ENCODE data around the gene DLEC1. TPM values are rescaled to one million over a fixed set of nuclear protein-coding genes. Genes with fewer than 3 reads are reported as not detected.

Gene DLEC1
- total and polyA plus RNA-seq, 2 experiments from 2014 or later = 0.15 TPM; not detected in 1

- H3F3A ChIP-seq (ENCODE audit: insufficient read depth) = no peaks in the 10 kb centered on the region
- no peak overlapping the region for H3K4me3 ChIP-seq
- no peak overlapping the region for H3K9ac ChIP-seq
- no peak overlapping the region for H3K27ac ChIP-seq
- H3K4me1 ChIP-seq (ENCODE audit: insufficient read depth) = no peaks in the 10 kb centered on the region
- no peaks in the 10 kb centered on the region for H3K9me3 ChIP-seq (ENCODE audit: low read depth)
- no peaks in the 10 kb centered on the region for H3K9me2 ChIP-seq (ENCODE audit: insufficient read depth)
- no peaks in the 10 kb centered on the region for H3K79me2 ChIP-seq (ENCODE audit: insufficient read depth)
- H3K27me3 ChIP-seq (replicated peaks; ENCODE audit: insufficient read depth) = no peaks in the 10 kb centered on the region
- no peak overlapping the region for H3K4me2 ChIP-seq (ENCODE audit: unreplicated experiment)
- no peaks in the 10 kb centered on the region for H4K20me1 ChIP-seq (ENCODE audit: insufficient read depth)
- no peak for DNase-seq
- no peak overlapping the region for H2AFZ ChIP-seq
- in situ Hi-C loops (cut with MboI) = no loop called here
- no peaks in the 10 kb centered on the region for H3K36me3 ChIP-seq (ENCODE audit: low read depth)
- TF ChIP-seq EZH2 (IDR thresholded peaks at IDR 0.05; ENCODE audit: insufficient read depth, poor library complexity, severe bottlenecking) (no peak), EZH2phosphoT487 (IDR thresholded peaks at IDR 0.05; ENCODE audit: insufficient read depth, low read depth) (no peak)
- WGBS, 2 experiments (ENCODE audit: low coverage in 1 of 2, low lambda C conversion rate in 2 of 2, missing lambda C conversion rate in 2 of 2) = 84 to 86% methylated on average over 5 of the region's 5 CpGs
These were observed 33.0 kb upstream of the DLEC1 start for GRCh38 chr3:38006031-38006430.

DNA sequence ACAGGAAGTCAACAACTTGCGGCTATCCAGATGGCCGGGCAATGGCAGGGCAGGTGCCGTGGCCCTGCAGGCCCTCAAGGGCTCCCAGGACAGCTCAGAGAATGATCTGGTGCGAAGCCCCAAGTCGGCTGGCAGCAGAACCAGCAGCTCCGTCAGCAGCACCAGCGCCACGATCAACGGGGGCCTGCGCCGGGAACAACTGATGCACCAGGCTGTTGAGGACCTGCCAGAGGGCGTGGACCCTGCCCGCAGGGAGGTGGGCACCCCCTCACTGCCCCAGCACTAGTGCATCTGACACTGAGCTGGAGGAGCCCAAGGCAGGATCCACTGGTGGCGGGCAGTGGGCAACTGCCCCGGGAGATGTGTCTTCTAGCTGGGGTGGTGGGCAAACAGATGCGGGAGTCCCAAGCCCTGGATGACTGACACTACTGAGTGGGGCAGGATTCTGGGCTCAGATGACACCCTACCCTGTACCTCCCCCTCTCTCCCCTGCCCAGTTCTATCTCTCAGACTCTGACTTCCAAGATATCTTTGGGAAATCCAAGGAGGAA lies 32.5 kb upstream of the DLEC1 start:
- H3K9ac ChIP-seq = no peak overlapping the region
- H3F3A ChIP-seq (ENCODE audit: insufficient read depth) = no peaks in the 10 kb centered on the region
- 90 to 93% methylated on average over 11 to 14 of the region's 16 CpGs for WGBS, 2 experiments (ENCODE audit: low coverage in 1 of 2, low lambda C conversion rate in 2 of 2, missing lambda C conversion rate in 2 of 2)
- no peaks in the 10 kb centered on the region for H4K20me1 ChIP-seq (ENCODE audit: insufficient read depth)
- H3K27ac ChIP-seq = no peak overlapping the region
- no peaks in the 10 kb centered on the region for H3K9me2 ChIP-seq (ENCODE audit: insufficient read depth)
- no peaks in the 10 kb centered on the region for H3K9me3 ChIP-seq (ENCODE audit: low read depth)
- DNase-seq = no peak
- H3K79me2 ChIP-seq (ENCODE audit: insufficient read depth) = no peaks in the 10 kb centered on the region
- in situ Hi-C loops (cut with MboI) = no loop called here
- no peaks in the 10 kb centered on the region for H3K4me1 ChIP-seq (ENCODE audit: insufficient read depth)
- no peak overlapping the region for H3K4me3 ChIP-seq
- TF ChIP-seq EZH2phosphoT487 (IDR thresholded peaks at IDR 0.05; ENCODE audit: insufficient read depth, low read depth) (no peak), EZH2 (IDR thresholded peaks at IDR 0.05; ENCODE audit: insufficient read depth, poor library complexity, severe bottlenecking) (no peak)
- H3K27me3 ChIP-seq (replicated peaks; ENCODE audit: insufficient read depth) = no peaks in the 10 kb centered on the region
- no peak overlapping the region for H2AFZ ChIP-seq
- no peak overlapping the region for H3K4me2 ChIP-seq (ENCODE audit: unreplicated experiment)
- H3K36me3 ChIP-seq (ENCODE audit: low read depth) = no peaks in the 10 kb centered on the region

GRCh38 chr3:38007754-38008090 lies 31.3 kb upstream of the DLEC1 start:
- DNase-seq = no peak
- Histone ChIP-seq H3K9me3 (ENCODE audit: low read depth) (no peaks in the 10 kb centered on the region), H3K27me3 (replicated peaks; ENCODE audit: insufficient read depth) (no peaks in the 10 kb centered on the region), H3K4me1 (ENCODE audit: insufficient read depth) (no peaks in the 10 kb centered on the region), H3K79me2 (ENCODE audit: insufficient read depth) (no peaks in the 10 kb centered on the region), H3K9ac (no peak overlapping the region), H3K9me2 (ENCODE audit: insufficient read depth) (no peaks in the 10 kb centered on the region), H2AFZ (no peak overlapping the region), H3K27ac (no peak overlapping the region), H3K36me3 (ENCODE audit: low read depth) (no peaks in the 10 kb centered on the region), H3F3A (ENCODE audit: insufficient read depth) (no peaks in the 10 kb centered on the region), H4K20me1 (ENCODE audit: insufficient read depth) (no peaks in the 10 kb centered on the region), H3K4me2 (ENCODE audit: unreplicated experiment) (no peak overlapping the region), H3K4me3 (no peak overlapping the region)
- in situ Hi-C loops (cut with MboI) = no loop called here
- 75 to 82% methylated on average over 7 of the region's 7 CpGs for WGBS, 2 experiments (ENCODE audit: low coverage in 1 of 2, low lambda C conversion rate in 2 of 2, missing lambda C conversion rate in 2 of 2)
- no peak for TF ChIP-seq EZH2phosphoT487 (IDR thresholded peaks at IDR 0.05; ENCODE audit: insufficient read depth, low read depth)

DNA sequence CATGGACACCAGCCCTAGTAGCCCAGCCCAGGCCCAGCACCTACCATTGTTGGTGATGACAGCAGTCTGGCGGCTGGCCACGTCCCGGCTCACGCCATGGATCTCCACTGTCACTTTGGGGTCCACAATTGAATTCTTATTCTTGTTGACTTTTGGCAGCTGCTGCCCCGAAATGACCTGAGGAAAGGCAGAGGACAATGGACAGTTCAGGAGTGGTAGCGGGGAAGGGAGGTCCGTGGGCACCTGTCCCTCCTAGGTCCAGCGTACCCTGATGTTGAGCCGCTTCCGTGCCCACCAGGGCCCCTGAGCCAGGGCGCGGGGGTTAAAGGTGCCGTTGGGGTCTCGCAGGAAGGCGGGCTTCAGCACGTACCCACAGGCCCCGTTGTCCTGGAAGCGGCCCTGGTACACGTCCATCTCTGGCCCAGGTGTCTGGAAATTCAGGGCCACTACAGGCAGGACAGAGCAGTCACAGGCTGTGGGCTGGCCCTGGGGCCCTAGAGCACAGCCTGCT lies 30.8 kb upstream of the DLEC1 start:
- in situ Hi-C loops (cut with MboI) = no loop called here
- Histone ChIP-seq H2AFZ (no peak overlapping the region), H3K9ac (no peak overlapping the region), H3K4me1 (ENCODE audit: insufficient read depth) (no peaks in the 10 kb centered on the region), H4K20me1 (ENCODE audit: insufficient read depth) (no peaks in the 10 kb centered on the region), H3K9me2 (ENCODE audit: insufficient read depth) (no peaks in the 10 kb centered on the region), H3K9me3 (ENCODE audit: low read depth) (no peaks in the 10 kb centered on the region), H3K79me2 (ENCODE audit: insufficient read depth) (no peaks in the 10 kb centered on the region), H3K4me3 (no peak overlapping the region), H3K27me3 (replicated peaks; ENCODE audit: insufficient read depth) (no peaks in the 10 kb centered on the region), H3K36me3 (ENCODE audit: low read depth) (no peaks in the 10 kb centered on the region), H3F3A (ENCODE audit: insufficient read depth) (no peaks in the 10 kb centered on the region), H3K4me2 (ENCODE audit: unreplicated experiment) (no peak overlapping the region), H3K27ac (no peak overlapping the region)
- no peak for DNase-seq
- WGBS, 2 experiments (ENCODE audit: low coverage in 1 of 2, low lambda C conversion rate in 2 of 2, missing lambda C conversion rate in 2 of 2) = 94% methylated on average over 17 to 18 of the region's 19 CpGs
- no peak for TF ChIP-seq EZH2 (IDR thresholded peaks at IDR 0.05; ENCODE audit: insufficient read depth, poor library complexity, severe bottlenecking)
- no peak for TF ChIP-seq EZH2phosphoT487 (IDR thresholded peaks at IDR 0.05; ENCODE audit: insufficient read depth, low read depth)
